ENCODE data around the gene ACSL6.
A peak's percentile ranks its signal among the peaks of the same experiment; 100 is the strongest.

ACSL6 gene

DNA sequence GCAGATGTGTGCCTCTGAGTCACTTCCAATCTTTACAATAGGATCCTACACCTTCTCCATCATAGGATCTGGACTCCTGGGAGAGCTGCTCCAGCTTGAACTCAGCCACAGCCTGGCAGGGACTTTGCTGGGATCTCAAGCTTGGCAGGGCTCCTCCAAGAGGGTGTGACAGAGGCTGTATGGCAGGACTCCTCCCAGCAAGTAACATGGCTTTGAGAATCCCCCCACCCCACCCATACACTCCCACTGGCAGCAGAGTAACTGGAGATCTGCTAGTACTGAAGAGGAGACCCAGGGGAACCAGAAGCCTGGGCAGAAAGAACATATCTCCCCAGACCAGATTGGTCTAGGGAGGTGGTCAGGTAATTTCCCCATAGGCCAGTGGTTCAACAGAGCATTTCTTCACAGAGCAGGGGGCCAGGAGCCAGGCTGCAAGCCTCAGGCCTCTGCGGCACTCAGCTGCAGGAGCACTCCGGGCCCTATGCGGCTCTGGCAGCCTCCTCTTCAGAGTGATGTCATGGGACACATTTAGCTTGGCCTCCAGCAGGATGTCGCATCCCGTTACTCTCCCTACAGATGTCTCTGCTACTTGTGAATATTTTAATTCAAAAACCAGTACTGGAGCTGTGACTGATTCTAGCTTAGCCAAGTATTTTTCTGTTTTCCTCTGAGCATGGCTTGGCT lies 1.7 kb upstream of the ACSL6 start:
- DNase-seq, result no peak

DNA sequence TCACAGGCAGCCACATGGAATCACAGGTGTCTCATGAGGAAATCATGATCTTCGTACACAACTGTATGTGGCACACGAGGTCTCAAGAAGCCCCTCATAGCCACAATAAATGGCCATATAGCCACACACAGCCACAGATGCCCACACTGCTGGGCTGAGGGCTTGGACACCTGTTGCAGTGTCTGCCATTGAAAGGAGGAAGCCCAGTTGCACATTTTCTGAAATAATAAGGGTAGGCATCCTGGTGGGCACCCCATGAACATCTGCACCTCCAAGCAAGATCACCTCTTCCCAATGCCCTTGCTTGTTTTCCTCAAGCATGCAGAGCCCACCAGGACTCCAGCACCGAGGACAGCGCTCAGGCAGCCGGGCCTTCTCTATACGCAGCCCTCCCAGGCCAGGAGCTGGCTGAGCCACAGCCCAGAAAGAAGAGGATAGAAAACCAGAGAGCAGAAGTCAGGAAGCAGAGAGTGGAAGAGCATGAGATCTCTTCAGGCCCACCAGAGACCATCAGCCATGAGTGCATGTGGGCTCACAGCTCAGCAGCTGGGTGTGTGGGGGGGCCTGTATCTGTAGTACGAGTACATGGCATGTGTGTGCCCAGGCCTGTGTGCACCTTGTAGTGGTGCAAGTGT lies 1.0 kb upstream of the ACSL6 start:
- DNase-seq, result no peak

DNA sequence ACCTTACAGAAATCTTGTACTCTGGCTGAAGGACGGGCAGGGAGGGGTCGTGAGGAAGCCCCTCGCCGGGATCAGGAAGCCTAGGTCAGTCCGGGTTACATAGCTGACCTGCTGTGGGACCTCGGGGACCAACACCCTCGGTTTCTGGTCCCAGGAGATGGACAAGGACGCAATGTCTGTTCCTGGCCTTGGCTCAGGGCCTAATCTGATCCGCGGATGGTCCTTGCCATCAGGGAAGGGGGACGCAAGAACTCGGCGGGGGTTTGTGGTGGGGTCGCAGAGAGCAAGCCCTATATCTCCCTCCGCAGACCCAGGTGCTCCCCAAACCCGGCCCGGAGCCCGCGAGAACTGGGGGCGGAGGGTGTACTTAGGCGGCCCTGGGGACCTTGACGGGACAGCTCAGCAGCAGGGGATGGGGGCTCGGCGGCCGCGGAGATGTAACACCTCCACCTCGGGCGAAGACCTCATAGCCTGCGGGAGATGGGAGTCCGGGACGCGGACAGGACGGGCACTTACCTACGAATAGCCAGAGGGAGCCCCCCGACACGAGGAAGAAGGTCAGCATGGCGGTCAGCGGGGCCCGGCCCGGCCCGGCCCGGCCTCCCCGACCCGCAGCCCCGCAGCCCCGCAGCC lies 353 bp downstream of the ACSL6 start:
- no peak for DNase-seq

DNA sequence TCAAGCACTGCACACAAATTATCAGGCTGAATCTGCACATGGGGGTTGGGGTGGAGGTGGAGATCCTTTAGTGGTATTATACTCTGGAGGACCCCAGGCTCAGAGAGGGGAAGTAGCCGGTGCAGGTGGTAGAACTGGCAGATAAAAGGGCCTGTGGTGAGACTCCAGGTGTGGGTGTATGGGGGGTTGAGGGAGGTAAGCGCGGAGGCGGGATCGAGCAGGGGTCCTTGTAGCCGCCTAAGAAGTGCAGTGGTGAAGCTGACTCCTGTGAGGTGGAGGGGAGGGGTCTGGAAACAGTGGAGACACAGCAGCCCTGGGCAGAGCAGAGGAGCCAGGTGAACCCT lies 841 bp downstream of the ACSL6 start:
- DNase-seq, result no peak

DNA sequence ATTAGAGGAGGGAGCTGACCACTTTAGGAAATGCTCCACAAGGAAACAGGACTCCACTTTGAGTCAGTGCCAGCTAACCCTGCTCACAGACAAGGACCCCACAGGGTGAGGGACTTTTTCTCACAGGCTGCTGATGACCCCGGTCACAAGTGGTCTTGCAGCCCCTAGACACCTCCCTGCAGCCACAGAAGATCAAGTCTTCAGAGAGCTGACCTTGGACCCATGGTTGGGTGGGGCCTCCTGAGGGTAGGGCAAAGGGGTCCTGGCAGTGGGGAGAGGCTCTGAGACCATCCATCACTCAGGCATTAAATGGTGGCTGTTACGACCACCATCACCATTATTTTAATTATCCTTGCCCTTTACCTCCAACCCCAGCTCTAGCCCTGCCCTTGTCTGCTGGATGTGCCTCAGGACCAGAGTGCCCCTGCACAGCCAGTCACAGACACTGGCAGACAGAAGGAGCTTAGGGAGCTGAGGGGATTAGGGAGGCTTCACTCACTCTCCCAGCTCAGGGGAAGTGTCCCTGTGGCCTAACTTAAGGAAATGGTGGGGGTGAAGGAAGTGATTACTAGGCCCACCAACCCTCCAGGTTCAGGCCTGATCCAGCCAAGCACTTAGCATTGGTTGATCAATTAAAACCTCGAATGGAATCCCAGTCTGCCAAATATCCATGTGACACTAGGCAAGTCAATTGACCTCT lies 1.6 kb downstream of the ACSL6 start:
- DNase-seq, result no peak

DNA sequence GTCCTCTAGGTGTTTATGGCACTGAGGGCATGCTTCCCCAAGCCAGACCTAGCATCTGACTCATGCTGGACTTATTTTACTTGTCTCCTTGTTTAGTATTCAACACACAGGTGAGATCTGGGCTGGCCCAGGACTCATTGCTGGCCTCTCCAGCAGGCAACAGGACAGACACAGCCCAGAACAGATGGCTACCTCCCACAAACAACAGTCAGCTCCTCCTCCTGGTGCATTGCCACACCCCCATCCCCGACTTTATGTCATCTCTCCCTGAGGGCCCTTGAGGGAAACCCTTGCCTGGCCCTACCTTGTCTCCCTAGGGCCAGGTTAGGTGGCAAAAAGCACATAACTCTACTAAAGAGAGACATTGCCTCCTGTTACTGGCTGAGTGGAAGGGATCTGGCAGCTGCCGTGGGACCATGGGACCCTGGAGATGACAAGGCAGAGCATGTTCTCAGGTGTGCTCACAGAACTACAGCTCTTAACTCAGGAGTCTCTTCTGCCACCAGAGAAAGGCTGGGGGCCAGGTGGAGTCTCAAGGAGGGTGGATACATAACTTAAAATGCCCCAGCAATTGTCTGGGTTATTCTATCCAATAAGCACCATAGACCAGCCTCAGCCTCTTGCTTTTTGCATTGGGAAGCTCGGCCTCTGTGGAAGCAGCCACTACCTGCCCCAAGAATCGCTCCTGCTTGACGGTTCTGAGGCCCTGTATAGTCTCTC lies 2.3 kb downstream of the ACSL6 start:
- no peak for DNase-seq

DNA sequence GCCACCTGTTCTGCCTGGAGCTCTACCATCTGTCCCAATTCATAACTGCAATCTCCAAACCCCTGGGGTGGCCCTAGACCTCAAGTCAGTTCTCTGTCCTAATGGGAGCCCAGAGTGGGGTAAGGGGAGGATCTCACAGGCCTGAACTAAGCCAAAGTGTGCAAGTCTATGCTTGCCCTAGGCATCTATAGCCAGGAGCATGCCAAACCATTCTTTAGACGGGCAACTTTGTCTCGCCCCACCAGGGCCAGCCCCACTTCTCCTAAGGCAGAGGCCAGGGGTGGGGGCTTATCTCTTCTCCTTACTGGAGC lies 3.3 kb downstream of the ACSL6 start:
- no peak for DNase-seq

DNA sequence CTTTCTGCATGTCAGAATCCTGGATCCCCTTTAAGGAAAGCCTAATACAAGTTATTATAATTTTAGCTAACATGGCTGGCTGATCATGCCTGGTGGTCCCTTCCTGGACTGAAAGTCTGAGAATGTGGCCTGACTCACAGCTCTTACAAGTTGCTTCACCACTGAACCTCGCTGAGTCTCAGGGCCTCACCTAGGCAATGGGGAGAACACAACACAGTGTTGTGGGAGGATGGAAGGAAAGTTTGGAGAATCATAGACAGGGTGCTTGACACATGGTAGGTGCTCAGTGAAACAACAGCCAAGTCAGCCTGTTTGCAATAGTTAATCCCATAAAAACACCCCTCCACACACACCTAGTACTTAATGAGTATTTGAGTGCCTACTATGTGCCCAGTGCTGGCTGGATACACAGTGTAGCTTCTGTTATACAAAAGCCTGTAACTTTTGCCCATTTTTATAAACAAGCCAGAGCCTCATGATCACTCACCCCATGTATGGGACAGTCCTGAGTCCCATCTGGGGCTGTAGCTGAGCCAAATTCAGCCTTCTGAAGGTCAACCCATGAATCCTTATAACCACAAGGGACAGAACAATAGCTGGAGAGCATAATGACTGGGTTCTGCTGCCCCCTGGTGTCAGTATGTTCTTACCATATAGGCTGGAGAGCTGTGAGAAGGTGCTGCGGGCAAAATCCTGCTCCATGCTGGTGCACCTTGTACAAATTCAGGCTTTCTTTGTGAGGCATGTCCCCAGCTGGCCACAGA lies 3.9 kb downstream of the ACSL6 start:
- peak; percentile 69 for DNase-seq

DNA sequence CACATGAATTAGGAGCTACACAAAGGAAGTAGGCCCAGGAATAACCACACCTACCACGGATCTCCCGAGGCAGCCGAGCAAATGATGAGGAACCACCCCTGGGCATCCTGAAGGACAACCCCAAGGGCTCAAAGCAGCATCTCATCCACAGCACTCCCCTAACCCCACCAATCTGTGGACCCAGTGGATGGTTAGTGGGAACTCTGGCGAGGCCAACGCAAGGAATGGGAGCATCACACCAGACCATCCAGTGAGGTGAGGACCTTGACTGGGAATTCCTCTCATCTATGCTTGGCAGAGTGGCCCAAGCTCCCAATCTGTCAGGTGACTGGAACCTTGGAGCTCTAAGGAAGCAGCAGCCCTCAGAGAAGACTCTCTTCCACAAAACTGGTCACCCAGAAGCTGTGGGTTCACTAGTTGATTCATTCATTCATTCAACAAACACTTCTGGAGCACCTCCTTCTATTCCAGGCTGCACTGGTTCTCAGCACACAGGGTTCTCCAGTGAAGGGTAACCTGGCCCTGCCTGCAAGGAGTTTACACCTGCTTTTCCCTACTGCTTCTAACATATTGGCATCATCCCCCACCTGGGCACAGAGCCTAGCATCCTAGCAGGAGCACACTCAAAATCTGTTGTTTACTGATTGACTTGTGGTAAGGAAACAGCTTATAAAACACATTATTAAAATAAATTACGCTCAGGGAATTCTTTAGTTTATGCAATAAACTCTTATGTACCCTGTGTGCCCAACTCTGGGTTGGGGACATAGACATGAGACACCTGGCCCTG lies 4.9 kb downstream of the ACSL6 start:
- DNase-seq, result no peak

DNA sequence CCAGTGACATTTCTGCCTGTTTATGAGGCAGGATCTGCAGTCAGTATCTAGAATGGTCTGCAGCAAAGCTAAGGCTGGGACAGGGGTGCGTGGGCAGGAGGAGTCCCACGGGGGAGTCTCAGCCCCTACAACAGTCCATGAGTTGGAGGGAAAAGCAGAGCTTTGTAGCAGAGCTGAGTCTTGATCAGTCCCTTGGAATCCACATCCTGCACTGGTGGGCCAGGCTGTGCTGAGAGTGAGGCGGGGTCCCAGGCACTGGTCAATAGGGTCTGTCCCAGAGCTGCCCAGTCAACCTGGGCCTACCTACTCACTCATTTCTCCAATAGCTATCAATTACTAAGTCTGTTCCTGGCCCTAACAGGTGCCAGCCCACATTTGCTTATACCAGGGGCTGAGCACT lies 5.9 kb downstream of the ACSL6 start:
- DNase-seq, result no peak

DNA sequence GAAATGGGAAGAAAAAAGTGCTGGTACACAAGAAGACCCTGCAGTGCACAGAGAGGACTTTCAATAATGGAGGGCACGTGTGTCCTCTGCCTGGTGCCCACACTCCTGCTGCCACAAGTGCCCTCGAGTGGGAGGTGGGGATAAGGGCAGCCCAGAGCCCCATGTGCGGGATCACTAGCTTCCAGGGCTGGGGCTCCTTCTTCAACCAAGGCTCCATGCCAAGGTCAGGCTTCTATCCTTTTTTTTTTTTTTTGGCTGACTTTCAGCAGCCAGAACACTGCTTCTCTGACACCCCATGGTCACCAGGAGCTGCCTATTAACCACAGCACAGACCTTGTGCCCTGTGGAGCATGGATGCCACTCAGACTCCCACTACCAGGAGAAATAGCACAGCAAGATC lies 7.5 kb downstream of the ACSL6 start:
- no peak for DNase-seq

DNA sequence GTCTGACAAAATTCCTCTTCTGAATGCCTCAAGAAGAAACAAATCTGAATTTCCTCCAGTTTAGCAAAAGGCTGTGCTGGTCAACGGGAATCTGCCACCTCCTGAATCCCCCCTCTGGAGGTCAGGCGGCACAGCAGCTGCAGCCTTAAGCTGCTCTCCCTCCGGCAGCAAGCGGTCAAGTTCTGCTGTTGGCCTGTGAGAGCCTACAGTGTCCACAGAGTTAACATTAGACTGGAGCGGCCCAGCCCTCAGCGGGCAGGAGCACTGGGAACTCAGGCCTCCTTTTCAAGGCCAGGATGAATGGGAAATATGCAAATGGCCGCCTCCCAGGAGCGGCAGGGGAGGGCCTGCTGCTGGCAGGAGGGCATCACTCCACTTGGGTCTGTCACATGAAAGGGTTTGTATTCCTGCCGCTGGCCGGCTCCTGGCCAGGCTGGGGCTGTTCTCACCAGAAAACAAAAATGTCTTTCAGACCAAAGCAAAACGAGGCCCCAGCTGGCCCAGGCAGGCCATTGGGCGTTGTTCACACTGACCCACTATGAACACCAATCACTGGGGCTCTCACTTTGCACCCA lies 8.2 kb downstream of the ACSL6 start:
- no peak for DNase-seq

DNA sequence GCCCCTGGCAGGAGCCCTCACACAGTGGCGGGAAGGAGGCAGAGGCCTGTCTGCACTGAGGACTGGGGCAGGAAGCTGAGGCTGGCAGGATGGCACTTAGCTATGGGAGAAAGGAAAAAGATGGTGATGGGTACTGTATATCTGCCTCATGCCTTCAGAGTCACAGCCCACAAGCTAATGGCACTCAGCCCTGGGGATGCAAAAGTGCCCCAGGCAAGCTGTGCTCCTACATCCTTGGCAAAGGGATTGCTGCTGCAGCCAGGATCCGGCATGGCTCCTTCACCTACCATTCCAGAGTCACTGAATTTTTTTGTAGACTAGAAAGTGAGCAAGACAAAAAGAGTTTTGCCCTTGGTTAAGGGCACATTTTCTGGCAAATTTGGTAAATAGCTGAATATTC lies 8.7 kb downstream of the ACSL6 start:
- DNase-seq, result no peak

DNA sequence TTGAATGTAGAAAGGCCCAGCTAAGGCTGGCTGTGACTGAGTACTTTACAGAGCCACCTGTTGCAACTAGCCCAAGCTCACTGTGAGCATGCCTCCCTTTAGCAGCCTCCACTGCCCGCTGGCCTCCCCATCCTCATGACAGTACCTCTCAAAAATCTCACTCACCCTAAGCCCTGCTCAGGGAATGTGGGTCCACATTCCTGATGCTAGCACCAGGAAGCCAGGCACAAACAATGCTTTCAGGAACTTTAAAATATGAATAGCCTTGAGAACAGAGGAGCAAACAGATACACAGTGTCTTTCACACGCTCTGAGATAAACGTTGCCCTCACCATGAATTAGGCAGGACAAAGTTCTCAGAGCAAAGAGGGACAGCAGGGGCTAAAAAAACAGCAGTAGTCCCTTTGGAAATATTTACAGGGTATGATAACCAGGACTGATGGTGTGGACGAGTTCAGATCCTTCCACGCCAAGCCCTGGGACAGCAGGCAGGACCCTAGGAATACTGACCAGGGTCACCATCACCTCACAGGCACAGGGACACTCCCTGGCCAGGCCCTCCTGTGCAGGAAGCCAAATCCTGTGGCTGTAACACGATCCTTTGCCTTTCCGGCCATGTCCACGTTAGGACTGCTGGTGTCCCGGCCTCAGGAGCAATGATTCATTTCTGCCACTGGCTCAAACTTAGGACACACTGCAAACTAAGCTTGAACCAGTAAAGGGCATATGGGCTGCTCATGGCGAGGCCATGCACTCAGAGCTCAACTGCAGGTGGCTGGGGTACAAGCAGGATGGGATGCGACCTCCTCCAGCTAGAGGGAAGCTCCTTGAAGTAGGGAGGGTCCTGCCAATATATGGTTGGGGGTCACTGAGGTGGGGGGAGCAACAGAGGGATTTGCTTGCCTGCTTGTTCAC lies 9.6 kb downstream of the ACSL6 start:
- no peak for DNase-seq

DNA sequence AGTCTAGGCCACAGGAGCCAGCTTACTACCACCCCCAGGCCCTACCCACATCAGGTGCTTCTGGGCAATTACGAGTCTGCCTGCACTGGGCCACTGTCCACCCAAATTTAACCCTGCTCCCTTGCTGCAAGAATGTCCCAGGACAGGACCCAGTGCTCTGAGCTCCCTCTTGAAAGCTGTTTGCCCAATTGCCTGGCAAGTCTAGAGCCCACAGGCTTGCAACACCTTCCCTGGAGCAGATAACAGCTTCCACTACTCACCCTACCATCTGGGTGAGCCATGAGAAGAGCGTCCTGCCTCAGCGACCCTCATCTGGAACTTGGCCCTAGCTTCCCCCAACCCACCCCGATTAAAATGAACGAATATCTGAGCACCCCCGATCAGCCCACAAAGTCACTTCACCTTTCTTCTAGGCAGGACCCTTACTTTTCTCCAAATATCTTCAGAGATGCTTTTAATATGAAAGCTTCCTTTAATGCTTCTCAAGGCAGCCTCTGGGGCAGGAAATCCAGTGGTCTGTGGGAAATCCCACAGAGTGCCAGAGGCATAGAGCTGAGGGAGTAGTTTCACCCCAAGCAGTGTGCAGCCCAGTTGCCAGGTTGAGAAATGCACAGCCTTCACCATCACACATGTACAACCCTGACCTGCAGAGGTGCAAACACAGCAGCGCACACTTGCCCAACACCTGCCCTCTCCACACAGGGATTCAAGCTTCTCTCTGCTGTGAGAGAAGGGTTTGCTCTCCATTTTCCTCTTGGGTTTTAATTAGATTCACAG lies 10.6 kb downstream of the ACSL6 start:
- no peak for DNase-seq

DNA sequence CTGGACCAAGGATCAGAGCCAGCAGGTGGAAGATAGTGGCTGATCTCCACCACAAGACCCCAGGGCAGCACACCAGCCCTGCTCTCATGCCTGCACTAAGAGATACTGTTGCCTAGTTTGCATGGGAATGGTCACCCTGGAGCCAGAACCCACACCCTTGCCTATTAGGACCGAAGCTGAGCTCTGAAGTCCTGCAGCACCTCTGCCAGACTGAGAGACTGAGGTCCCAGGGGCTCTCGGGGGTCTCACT lies 11.3 kb downstream of the ACSL6 start:
- no peak for DNase-seq

DNA sequence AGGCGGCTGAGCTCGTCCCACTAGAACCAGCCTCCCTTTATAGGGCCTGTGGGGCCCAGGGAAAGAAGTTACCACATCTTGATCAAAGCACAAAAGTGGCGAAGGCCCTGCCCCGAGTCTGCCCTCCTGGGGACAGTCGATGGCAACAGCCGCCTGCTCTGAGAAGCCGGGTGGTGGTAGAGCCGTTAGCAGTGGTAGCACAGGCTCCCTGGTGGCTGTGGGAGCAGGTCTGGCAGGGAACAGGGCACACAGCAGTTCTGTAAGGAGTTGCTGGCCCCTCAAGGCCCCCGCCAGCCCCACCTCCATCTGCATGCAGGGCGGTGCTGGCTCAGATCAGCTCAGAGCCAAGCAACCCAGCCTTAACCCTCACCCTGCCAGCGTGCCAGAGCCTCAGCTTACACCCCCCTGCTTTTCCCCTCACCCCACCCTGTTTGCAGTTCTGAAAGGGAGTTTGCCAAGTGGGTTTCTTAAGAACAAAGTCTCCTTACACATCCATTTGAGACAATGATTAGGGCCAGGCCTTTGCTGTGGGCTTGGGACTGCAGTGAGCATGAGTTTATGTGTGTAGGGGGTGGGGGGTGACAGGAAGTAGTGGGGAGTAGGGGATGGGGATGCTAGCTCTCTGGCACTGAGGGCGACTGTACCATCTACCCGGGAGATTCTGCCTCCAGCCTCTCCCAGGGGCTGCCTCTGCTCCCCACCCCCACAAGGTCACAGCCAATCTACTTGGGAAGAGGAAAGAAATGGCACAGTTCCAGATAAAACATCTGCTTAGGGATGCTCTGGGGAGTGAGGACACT lies 11.8 kb downstream of the ACSL6 start:
- no peak for DNase-seq

DNA sequence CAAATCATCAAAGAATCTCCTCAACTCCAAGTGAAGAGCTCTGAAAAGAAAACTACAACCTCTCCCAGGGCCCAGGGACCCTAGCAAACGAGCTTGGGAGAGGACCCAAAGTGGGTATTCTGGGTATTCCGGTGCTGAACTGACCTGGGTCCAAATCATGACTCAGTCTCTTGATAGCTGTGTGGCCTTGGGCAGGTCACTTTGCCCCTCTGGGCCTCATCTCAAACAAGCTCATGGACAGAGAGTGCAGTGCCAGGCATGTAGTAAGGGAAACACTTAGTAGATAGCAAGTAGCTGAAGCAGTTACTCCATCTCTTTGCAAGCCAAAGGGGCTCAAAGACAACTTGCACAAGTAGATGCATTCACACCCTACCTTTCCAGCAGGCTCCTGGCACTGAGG lies 12.4 kb downstream of the ACSL6 start:
- DNase-seq, result no peak

DNA sequence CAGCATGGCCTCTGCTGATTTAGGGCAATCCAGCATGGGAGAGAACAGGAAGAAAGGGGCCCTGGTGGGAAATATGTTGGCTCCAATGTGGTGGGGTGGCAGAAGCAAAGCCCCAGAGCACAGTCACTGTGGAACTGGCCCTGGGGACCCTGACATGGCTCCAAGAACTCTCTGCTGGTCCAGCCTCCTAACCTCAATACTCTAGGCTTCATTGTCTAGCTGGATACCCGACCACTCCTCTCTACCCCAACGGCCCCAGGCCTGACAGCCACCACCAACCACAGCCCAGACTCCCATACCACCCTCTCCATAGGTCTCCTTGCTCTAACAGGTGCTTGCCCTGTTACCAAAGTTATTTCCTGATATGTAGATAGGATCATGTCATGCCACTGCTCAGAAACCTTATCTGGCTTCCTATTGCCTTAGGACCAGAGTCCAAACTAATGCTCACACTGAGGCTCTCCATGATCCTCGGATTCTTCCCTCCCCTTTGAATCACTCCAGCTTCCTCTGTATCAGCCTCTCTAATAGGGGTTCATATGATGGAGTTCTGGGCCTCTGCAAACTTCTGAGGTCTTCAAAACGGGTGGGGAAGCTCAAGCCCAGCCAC lies 12.9 kb downstream of the ACSL6 start:
- no peak for DNase-seq

Measured in NCI-H1694 treated with DMSO at 0.1 percent for 48 hours (cell line).